Stimulated activated naive CD4-positive, alpha-beta T cell (primary cell): ENCODE measurements around the gene KRT86.

Experiments used
- DNase-seq, 6 experiments: peaks; one replicate each; lab custom pipeline; 2025; lab: John Stamatoyannopoulos, UW

Gene KRT86

GRCh38 chr12:52316290-52316689 is 41.8 kb downstream of the KRT86 start:
- no peak for DNase-seq

GRCh38 chr12:52316701-52317100 is 42.3 kb downstream of the KRT86 start:
- DNase-seq: no peak

- no peak for DNase-seq
These were observed 43.1 kb downstream of the KRT86 start for GRCh38 chr12:52317468-52318052.

- DNase-seq: no peak
These were observed 44.0 kb downstream of the KRT86 start for GRCh38 chr12:52318241-52318990.

- no peak for DNase-seq
These were observed 44.7 kb downstream of the KRT86 start for GRCh38 chr12:52319097-52319496.

GRCh38 chr12:52320784-52321400 is 46.4 kb downstream of the KRT86 start, which contains the start of gene KRT83:
TSS of gene KRT83 (minus strand) at chr12:52321398. CDS start at chr12:52321335, 63 bp downstream.
- no peak for DNase-seq

GRCh38 chr12:52321418-52321817 is 47.0 kb downstream of the KRT86 start:
- DNase-seq: no peak

- DNase-seq: no peak
These were observed 47.6 kb downstream of the KRT86 start for GRCh38 chr12:52322069-52322468.

GRCh38 chr12:52323001-52323400 is 48.6 kb downstream of the KRT86 start:
- DNase-seq: no peak

- DNase-seq: no peak
These were observed 49.1 kb downstream of the KRT86 start for GRCh38 chr12:52323416-52324152.

- DNase-seq: no peak
These were observed 49.7 kb downstream of the KRT86 start for GRCh38 chr12:52324153-52324444.

GRCh38 chr12:52327052-52327829 is 52.8 kb downstream of the KRT86 start:
- DNase-seq: peak; percentile 52 to 73 (median 66)

- DNase-seq: no peak
These were observed 53.5 kb downstream of the KRT86 start for GRCh38 chr12:52327830-52328500.

- no peak for DNase-seq
These were observed 56.6 kb downstream of the KRT86 start for GRCh38 chr12:52331039-52331438.

- no peak for DNase-seq
These were observed 57.4 kb downstream of the KRT86 start for GRCh38 chr12:52331833-52332232.

GRCh38 chr12:52332381-52332780 is 57.9 kb downstream of the KRT86 start:
- DNase-seq: no peak

- DNase-seq: no peak
These were observed 58.9 kb downstream of the KRT86 start for GRCh38 chr12:52333321-52333720.

GRCh38 chr12:52334185-52334584 is 59.7 kb downstream of the KRT86 start:
- no peak for DNase-seq

- DNase-seq: no peak
These were observed 61.3 kb downstream of the KRT86 start for GRCh38 chr12:52335598-52336262.

GRCh38 chr12:52336641-52337040 is 62.2 kb downstream of the KRT86 start:
- DNase-seq: no peak

GRCh38 chr12:52337054-52337453 is 62.6 kb downstream of the KRT86 start:
- DNase-seq: no peak
